GM12878 (cell line): ENCODE results near the gene CDH4. TPM values are rescaled to one million over a fixed set of nuclear protein-coding genes. Genes with fewer than 3 reads are reported as not detected.

ENCODE experiments used
- ATAC-seq: fragments of 200-7000 bp; cut with Tn5 transposase; 3 replicates; pipeline ENCODE4 v1.9.1; 2020; ENCODE audit warnings: mild to moderate bottlenecking, moderate library complexity
- BruUV-seq: library from RNA; stranded (reverse); fragments of 400-500 nt; replicated peaks from 2 replicates; lab custom pipeline; 2021; lab: Mats Ljungman, UMichigan
- CTCF ChIA-PET: fragments of 300-600 bp; sonication (Branson Sonifier 250); formaldehyde crosslinking; extraction: SDS; loops from one replicate; lab custom pipeline; 2021; ENCODE audit warnings: inconsistent platforms; lab: Yijun Ruan, JAX
- POLR2A ChIA-PET: fragments of 350-600 bp; formaldehyde crosslinking; extraction: SDS; loops from one replicate; lab custom pipeline; 2021; ENCODE audit warnings: inconsistent platforms; lab: Charles Lee
- RAD21 ChIA-PET: fragments of 300-600 bp; sonication (Branson Sonifier 250); formaldehyde crosslinking; loops from one replicate; lab custom pipeline; 2023; ENCODE audit warnings: antibody characterized with exemption; ENCODE audit not compliant: unreplicated experiment; lab: Charles Lee
- SMC1A ChIA-PET: fragments of 300-600 bp; sonication (Branson Sonifier 250); formaldehyde crosslinking; loops from one replicate; lab custom pipeline; 2023; ENCODE audit not compliant: unreplicated experiment, uncharacterized antibody; lab: Charles Lee
- DNase-seq: peaks from one replicate; pipeline ENCODE4 v3.0.0-alpha.2; 2011; ENCODE audit warnings: low read depth, low spot score
- FAIRE-seq: peaks from 3 replicates; lab custom pipeline; 2011; peaks lifted over from hg19 to GRCh38; lab: Jason Lieb, UNC
- H2AFZ ChIP-seq: 2 replicates; pipeline ENCODE4 v1.6.0; 2011; ENCODE audit warnings: low read depth, low read length, control low read depth; ENCODE audit not compliant: control insufficient read depth
- H3K27ac ChIP-seq: 2 replicates; pipeline ENCODE4 v1.5.1; 2011; ENCODE audit warnings: control low read depth; ENCODE audit not compliant: control insufficient read depth, insufficient read depth
- H3K27me3 ChIP-seq, 2 experiments: replicated peaks in 1 of 2; 2 replicates each; pipeline versions ENCODE4 v1.6.0 to v1.6.1; 2011; ENCODE audit warnings: low read length in 1 of 2; ENCODE audit not compliant: control insufficient read depth in 2 of 2, insufficient read depth in 2 of 2
- H3K36me3 ChIP-seq, 2 experiments: 2 replicates each; pipeline ENCODE4 v1.5.1; 2011; ENCODE audit warnings: low read length in 1 of 2; ENCODE audit not compliant: control insufficient read depth in 2 of 2, insufficient read depth in 2 of 2
- H3K4me1 ChIP-seq: 2 replicates; pipeline ENCODE4 v1.6.1; 2011; ENCODE audit warnings: mild to moderate bottlenecking, low read length, moderate library complexity, mixed read lengths; ENCODE audit not compliant: control insufficient read depth, insufficient read depth
- H3K4me2 ChIP-seq: 2 replicates; pipeline ENCODE4 v1.6.0; 2011; ENCODE audit warnings: control low read depth; ENCODE audit not compliant: control insufficient read depth, insufficient read depth
- H3K4me3 ChIP-seq: fragments of 200-600 bp; sonication (generic); 2 replicates; pipeline ENCODE4 v1.5.1; 2016
- H3K79me2 ChIP-seq: 2 replicates; pipeline ENCODE4 v1.6.0; 2011; ENCODE audit warnings: low read length; ENCODE audit not compliant: control insufficient read depth, insufficient read depth
- H3K9ac ChIP-seq: 2 replicates; pipeline ENCODE4 v1.8.0; 2011; ENCODE audit warnings: low read length, control low read depth, mixed read lengths; ENCODE audit not compliant: control insufficient read depth, insufficient read depth
- H3K9me3 ChIP-seq: replicated peaks from 3 replicates; pipeline ENCODE4 v1.5.1; 2011; ENCODE audit warnings: mild to moderate bottlenecking, low read length; ENCODE audit not compliant: control insufficient read depth, insufficient read depth
- H4K20me1 ChIP-seq: 2 replicates; pipeline ENCODE4 v1.6.0; 2011; ENCODE audit not compliant: control insufficient read depth, insufficient read depth
- CREM ChIP-seq: IDR thresholded peaks from 2 replicates; pipeline ENCODE4 v1.6.1; 2014; ENCODE audit warnings: antibody characterized with exemption, low read depth
- HDGF ChIP-seq: fragments of 450-650 bp; IDR thresholded peaks from 2 replicates; pipeline ENCODE4 v1.6.1; 2016; ENCODE audit warnings: antibody characterized with exemption
- LARP7 ChIP-seq: fragments of 450-650 bp; IDR thresholded peaks from 2 replicates; pipeline ENCODE4 v1.6.1; 2017; ENCODE audit warnings: mild to moderate bottlenecking
- MEF2B ChIP-seq: fragments of 450-650 bp; IDR thresholded peaks from 2 replicates; pipeline ENCODE4 v1.6.1; 2018; ENCODE audit warnings: mild to moderate bottlenecking, moderate library complexity; ENCODE audit not compliant: partially characterized antibody, poor library complexity, severe bottlenecking
- RUNX3 ChIP-seq: IDR thresholded peaks from 2 replicates; pipeline ENCODE4 v1.6.1; 2012; ENCODE audit warnings: low read length, inconsistent platforms
- SP1 ChIP-seq: IDR thresholded peaks from one replicate; pipeline ENCODE4 v1.6.1; 2011; ENCODE audit warnings: low read depth, low read length
- TCF3 ChIP-seq: IDR thresholded peaks from 2 replicates; pipeline ENCODE4 v1.6.1; 2012; ENCODE audit warnings: low read depth, mild to moderate bottlenecking, low read length, borderline replicate concordance; ENCODE audit not compliant: insufficient read depth
- ZNF687 ChIP-seq: fragments of 450-650 bp; IDR thresholded peaks from 2 replicates; pipeline ENCODE4 v1.6.1; 2017; ENCODE audit warnings: mild to moderate bottlenecking, moderate library complexity
- WGBS: methylation state at CpG from one replicate; pipeline ENCODE4 v1.1.6; 2016; ENCODE audit warnings: low lambda C conversion rate; ENCODE audit not compliant: insufficient replicate concordance, insufficient coverage; ENCODE audit errors: missing lambda C conversion rate; 5-methylcytosine and 5-hydroxymethylcytosine counted together
- in situ Hi-C: fragments of 300-500 bp; cut with MboI; formaldehyde crosslinking; loops from 9 replicates; pipeline ENCODE4 v1.14.3; 2018; ENCODE audit warnings: mixed read lengths
- intact Hi-C: fragments of 100-400 bp; cut with micrococcal nuclease; formaldehyde crosslinking; loops from one replicate; pipeline ENCODE4 v1.14.2; 2022; ENCODE audit not compliant: unreplicated experiment
- polyA plus RNA-seq, 11 experiments: library from polyadenylated mRNA; depleted of rRNA in 4 of 11; unstranded in 6 of 11; stranded (reverse) in 5 of 11; fragments of >200 nt; fragmentation: Nextera tagmentation in 4 of 11; fragmentation: Illumina TruSeq in 1 of 11; extraction: Ambion mirVana in 4 of 11; extraction: Trizol in 1 of 11; gene quantifications; 1 replicate in 1 of 11; 2 replicates in 10 of 11; pipeline versions ENCODE4 v1.2.1 to v1.2.3, GENCODE V29; 2011 to 2016; ENCODE audit warnings: inconsistent platforms in 2 of 11, missing spikeins in 2 of 11, low read depth in 1 of 11
- total RNA-seq, 4 experiments: library from RNA; depleted of rRNA in 3 of 4; stranded (reverse); fragments of >200 nt in 3 of 4; fragmentation: Illumina TruSeq in 1 of 4; extraction: Trizol in 1 of 4; gene quantifications; 2 replicates each; pipeline versions ENCODE4 v1.2.1 to v1.2.3, GENCODE V29; 2013 to 2021
- TF ChIP-seq, protein P1 (sequence below): fragments of 450-650 bp; IDR thresholded peaks from 2 replicates; pipeline ENCODE4 v1.6.1; 2016; ENCODE audit warnings: mild to moderate bottlenecking
- TF ChIP-seq, protein P2 (sequence below): IDR thresholded peaks from 2 replicates; pipeline ENCODE4 v1.6.1; 2012; ENCODE audit warnings: low read depth, low read length, improper control_type of control experiment

CDH4 gene
- total and polyA plus RNA-seq, 10 of the 15 experiments (the other 5 are each of a cell fraction or from before 2014, with no cell fraction given), result not detected

DNA sequence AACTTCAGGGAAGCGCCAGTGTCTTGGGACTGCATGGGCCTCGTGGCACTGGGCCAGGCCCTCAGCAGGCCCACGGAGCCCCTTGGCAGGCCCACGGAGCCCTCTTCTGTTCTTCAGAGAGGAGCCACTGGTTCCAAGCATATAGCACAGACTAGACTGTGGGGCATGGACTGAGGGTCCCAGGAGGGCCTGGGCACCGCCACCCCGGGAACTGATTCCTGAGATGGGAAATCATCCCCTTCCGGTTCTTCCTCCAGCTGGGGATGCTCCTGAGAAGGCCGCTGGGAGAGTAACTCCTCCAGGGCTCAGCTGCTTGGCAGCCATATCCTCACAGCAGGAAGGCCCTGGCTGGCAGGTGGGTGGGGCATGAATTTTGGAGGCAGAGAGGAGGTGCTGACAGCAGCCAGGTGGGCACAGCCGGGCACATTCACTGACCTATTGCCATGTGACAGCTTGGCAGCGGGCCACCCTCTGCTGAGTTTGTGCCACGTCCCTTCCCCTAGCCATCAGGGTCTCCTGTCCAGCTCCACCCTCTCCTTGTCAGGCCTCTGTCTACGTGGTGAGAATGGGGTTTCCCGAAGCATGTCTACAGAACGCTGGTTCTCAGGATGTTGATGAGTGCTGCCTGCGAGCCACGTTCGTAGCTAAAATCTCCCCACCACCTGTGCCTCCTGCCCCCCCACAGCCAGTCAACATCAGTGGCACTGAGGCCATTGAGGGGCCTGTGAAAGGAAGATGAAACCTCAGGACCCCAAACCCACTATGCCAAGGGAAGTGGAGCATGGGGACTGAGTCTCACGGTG is 661.6 kb downstream of the CDH4 start:
- ChIA-PET CTCF (interaction anchor here (0.8 to 2.2 kb wide), 3 partner anchors 9 to 97 kb away, joined by 3 to 5 read pairs (median 4); no protein-coding TSS in a partner anchor), RAD21 (no interaction called here), POLR2A (no interaction called here), SMC1A (interaction anchor here (0.8 to 1.4 kb wide), 2 partner anchors 12 to 18 kb away, joined by 3 to 4 read pairs; no protein-coding TSS in a partner anchor)
- H3K9me3 ChIP-seq, result peaks cover 8% of the 10 kb centered on the region
- BruUV-seq, result no TSS peak
- intact Hi-C loops, result loop anchor here (5.0 kb wide), 1 partner anchor 209 kb away; the partner anchor contains the start of gene LSM14B
- TF ChIP-seq LARP7 (no peak), SP1 (peak; percentile 8), MEF2B (peak; percentile 58), HDGF (0 out of 2 replicates have a peak, but pooled peaks have one; percentile 23), CREM (no peak), RUNX3 (0 out of 2 replicates have a peak, but pooled peaks have one; percentile 16), TCF3 (0 out of 2 replicates have a peak, but pooled peaks have one; percentile 7), ZNF687 (peak; percentile 78)
- TF ChIP-seq, protein P1, sequence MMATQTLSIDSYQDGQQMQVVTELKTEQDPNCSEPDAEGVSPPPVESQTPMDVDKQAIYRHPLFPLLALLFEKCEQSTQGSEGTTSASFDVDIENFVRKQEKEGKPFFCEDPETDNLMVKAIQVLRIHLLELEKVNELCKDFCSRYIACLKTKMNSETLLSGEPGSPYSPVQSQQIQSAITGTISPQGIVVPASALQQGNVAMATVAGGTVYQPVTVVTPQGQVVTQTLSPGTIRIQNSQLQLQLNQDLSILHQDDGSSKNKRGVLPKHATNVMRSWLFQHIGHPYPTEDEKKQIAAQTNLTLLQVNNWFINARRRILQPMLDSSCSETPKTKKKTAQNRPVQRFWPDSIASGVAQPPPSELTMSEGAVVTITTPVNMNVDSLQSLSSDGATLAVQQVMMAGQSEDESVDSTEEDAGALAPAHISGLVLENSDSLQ, result no peak
- TF ChIP-seq, protein P2, sequence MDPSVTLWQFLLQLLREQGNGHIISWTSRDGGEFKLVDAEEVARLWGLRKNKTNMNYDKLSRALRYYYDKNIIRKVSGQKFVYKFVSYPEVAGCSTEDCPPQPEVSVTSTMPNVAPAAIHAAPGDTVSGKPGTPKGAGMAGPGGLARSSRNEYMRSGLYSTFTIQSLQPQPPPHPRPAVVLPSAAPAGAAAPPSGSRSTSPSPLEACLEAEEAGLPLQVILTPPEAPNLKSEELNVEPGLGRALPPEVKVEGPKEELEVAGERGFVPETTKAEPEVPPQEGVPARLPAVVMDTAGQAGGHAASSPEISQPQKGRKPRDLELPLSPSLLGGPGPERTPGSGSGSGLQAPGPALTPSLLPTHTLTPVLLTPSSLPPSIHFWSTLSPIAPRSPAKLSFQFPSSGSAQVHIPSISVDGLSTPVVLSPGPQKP, result no peak
- peaks cover 34% of the 10 kb centered on the region for H3K4me1 ChIP-seq
- DNase-seq (peak; percentile 51), FAIRE-seq (no peak), ATAC-seq (peak; percentile 68)
- H3K27ac ChIP-seq, result peak overlapping the region; percentile 82
- WGBS, result 29% methylated on average over 18 of the region's 18 CpGs
- H3K4me2 ChIP-seq, result 0 out of 2 replicates have a peak overlapping the region, but pooled peaks have one; percentile 0
- no peaks in the 10 kb centered on the region for H3K27me3 ChIP-seq
- no peaks in the 10 kb centered on the region for H3K79me2 ChIP-seq
- no peaks in the 10 kb centered on the region for H3K36me3 ChIP-seq
- 0 out of 2 replicates have a peak overlapping the region, but pooled peaks have one; percentile 4 for H3K9ac ChIP-seq
- in situ Hi-C loops, result no loop called here
- peak overlapping the region; percentile 19; the same call in 1 of the 2 replicates for H2AFZ ChIP-seq
- H4K20me1 ChIP-seq, result no peaks in the 10 kb centered on the region
- no peak overlapping the region for H3K4me3 ChIP-seq
